Endothelial cell of umbilical vein (primary cell): ENCODE measurements around the gene TLR4. TPM values are rescaled to one million over a fixed set of nuclear protein-coding genes. Genes with fewer than 3 reads are reported as not detected.
A peak's percentile ranks its signal among the peaks of the same experiment; 100 is the strongest.

Experiments used
- BruUV-seq: library from RNA; stranded (reverse); fragments of 400-500 nt; replicated peaks from 2 replicates; lab custom pipeline; 2021; lab: Mats Ljungman, UMichigan
- CTCF ChIA-PET: fragments of 300-600, 350-600 bp; sonication (Branson Sonifier 250); formaldehyde crosslinking; loops from one replicate; lab custom pipeline; 2021; ENCODE audit warnings: antibody characterized with exemption, inconsistent platforms; lab: Charles Lee
- POLR2A ChIA-PET: fragments of 300-600, 350-600 bp; sonication (Branson Sonifier 250); formaldehyde crosslinking; loops from one replicate; lab custom pipeline; 2021; ENCODE audit warnings: antibody characterized with exemption, inconsistent platforms; lab: Charles Lee
- DNase-seq: peaks from one replicate; pipeline ENCODE4 v3.0.0-alpha.2; 2011; ENCODE audit warnings: low read depth, low spot score
- FAIRE-seq: peaks from 2 replicates; lab custom pipeline; 2011; peaks lifted over from hg19 to GRCh38; lab: Jason Lieb, UNC
- H2AFZ ChIP-seq: 2 replicates; pipeline ENCODE4 v1.6.0; 2012; ENCODE audit warnings: low read depth, low read length, control low read depth, inconsistent platforms
- H3K27ac ChIP-seq: 2 replicates; pipeline ENCODE4 v1.5.1; 2011; ENCODE audit warnings: low read depth, mild to moderate bottlenecking, control low read depth, low read length, moderate library complexity; ENCODE audit not compliant: insufficient read depth
- H3K27me3 ChIP-seq, 2 experiments: 2 replicates each; pipeline versions ENCODE4 v1.6.0 to v1.6.1; 2011; ENCODE audit warnings: low read length in 2 of 2, mixed read lengths in 1 of 2; ENCODE audit not compliant: control insufficient read depth in 2 of 2, insufficient read depth in 2 of 2
- H3K36me3 ChIP-seq, 2 experiments: 2 replicates in 1 of 2; 3 replicates in 1 of 2; pipeline ENCODE4 v1.5.1; 2011; ENCODE audit warnings: low read length in 2 of 2, mild to moderate bottlenecking in 1 of 2, moderate library complexity in 1 of 2; ENCODE audit not compliant: control insufficient read depth in 2 of 2, insufficient read depth in 2 of 2; ENCODE audit errors: extremely low read depth in 1 of 2
- H3K4me1 ChIP-seq: 3 replicates; pipeline ENCODE4 v1.5.1; 2011; ENCODE audit warnings: mild to moderate bottlenecking, low read length; ENCODE audit not compliant: control insufficient read depth, insufficient read depth; ENCODE audit errors: extremely low read depth
- H3K4me2 ChIP-seq: 2 replicates; pipeline ENCODE4 v1.6.1; 2011; ENCODE audit warnings: low read length, control low read depth, mixed read lengths; ENCODE audit not compliant: insufficient read depth
- H3K4me3 ChIP-seq, 3 experiments: fragments of 200-600 bp in 1 of 3; sonication (generic), shearing (Covaris generic) in 1 of 3; replicated peaks in 1 of 3; 2 replicates each; pipeline ENCODE4 v1.5.1; 2011 to 2016; ENCODE audit warnings: control low read depth in 3 of 3, low read length in 3 of 3, mild to moderate bottlenecking in 2 of 3, inconsistent platforms in 1 of 3, low read depth in 1 of 3, moderate library complexity in 1 of 3; ENCODE audit not compliant: insufficient read depth in 1 of 3
- H3K79me2 ChIP-seq: 2 replicates; pipeline ENCODE4 v1.6.0; 2012; ENCODE audit warnings: low read length, inconsistent platforms; ENCODE audit not compliant: control insufficient read depth, insufficient read depth
- H3K9ac ChIP-seq: replicated peaks from 2 replicates; pipeline ENCODE3; 2011; ENCODE audit warnings: low read length, control low read depth; ENCODE audit not compliant: insufficient read depth; ENCODE audit errors: extremely low read depth
- H3K9me1 ChIP-seq: replicated peaks from 3 replicates; pipeline ENCODE4 v1.6.0; 2011; ENCODE audit warnings: mild to moderate bottlenecking, low read length; ENCODE audit not compliant: control insufficient read depth, insufficient read depth; ENCODE audit errors: extremely low read depth
- H3K9me3 ChIP-seq: replicated peaks from 2 replicates; pipeline ENCODE4 v1.5.1; 2012; ENCODE audit warnings: low read length, inconsistent platforms; ENCODE audit not compliant: control insufficient read depth, insufficient read depth
- H4K20me1 ChIP-seq: replicated peaks from 2 replicates; pipeline ENCODE3; 2011; ENCODE audit warnings: mild to moderate bottlenecking, low read length; ENCODE audit not compliant: control insufficient read depth, insufficient read depth; ENCODE audit errors: extremely low read depth
- CTCF ChIP-seq, 2 donors: IDR thresholded peaks; 1 replicate in 1 of 2; 2 replicates in 1 of 2; pipeline ENCODE4 v1.5.1; 2011; ENCODE audit warnings: low read length in 2 of 2, mild to moderate bottlenecking in 2 of 2, moderate library complexity in 2 of 2, control low read depth in 1 of 2, inconsistent platforms in 1 of 2, low read depth in 1 of 2; ENCODE audit not compliant: insufficient read depth in 1 of 2; ENCODE audit errors: extremely low read depth in 1 of 2
- EZH2 ChIP-seq: IDR thresholded peaks from 2 replicates; pipeline ENCODE4 v1.6.1; 2012; ENCODE audit warnings: borderline replicate concordance, low read depth, mild to moderate bottlenecking, moderate library complexity, low read length, inconsistent platforms; ENCODE audit not compliant: severe bottlenecking
- FOS ChIP-seq: IDR thresholded peaks from 2 replicates; pipeline ENCODE4 v1.6.1; 2011; ENCODE audit warnings: mild to moderate bottlenecking, low read length, moderate library complexity, borderline replicate concordance; ENCODE audit not compliant: insufficient read depth
- GATA2 ChIP-seq: IDR thresholded peaks from 2 replicates; pipeline ENCODE4 v1.7.0; 2011; ENCODE audit warnings: low read depth, mild to moderate bottlenecking, moderate library complexity, mixed read lengths, low read length; ENCODE audit not compliant: insufficient read length, insufficient read depth
- MYC ChIP-seq: IDR thresholded peaks from one replicate; pipeline ENCODE4 v1.6.1; 2011; ENCODE audit warnings: mild to moderate bottlenecking, low read depth, low read length
- dilution Hi-C: fragments of 300-500 bp; cut with MboI; formaldehyde crosslinking; loops from one replicate; pipeline ENCODE4 v1.15.0; 2019; ENCODE audit warnings: low sequenced_read_pairs; ENCODE audit not compliant: extremely low pct_ligation_motif_present
- intact Hi-C: fragments of 100-400 bp; cut with micrococcal nuclease; formaldehyde crosslinking; loops from one replicate; pipeline ENCODE4 v1.10.0; 2022
- polyA plus RNA-seq, 4 experiments: library from polyadenylated mRNA; depleted of rRNA in 3 of 4; stranded (reverse) in 3 of 4; unstranded in 1 of 4; fragments of >200 nt; gene quantifications; 2 replicates each; pipeline versions ENCODE4 v1.2.1 to v1.2.3, GENCODE V29; 2011 to 2012; ENCODE audit warnings: missing spikeins in 1 of 4
- small RNA-seq: library from RNA; depleted of rRNA; stranded (forward); fragments of <200 nt; gene quantifications from one replicate; pipeline ENCODE3, GENCODE V24; 2012; ENCODE audit warnings: low replicate concordance, low read depth; ENCODE audit not compliant: insufficient read depth, insufficient read length
- total RNA-seq: library from RNA; stranded (reverse); gene quantifications from 2 replicates; pipeline ENCODE4 v1.2.3, GENCODE V29; 2021

The TLR4 gene
- total and polyA plus RNA-seq, 2 donors (not counting 3 experiments of a cell fraction or from before 2014, with no cell fraction given) = 18.2 to 38.6 TPM

- H3K9me1 ChIP-seq = no peaks in the 10 kb centered on the region
- peak; percentile 11 for DNase-seq
- no peaks in the 10 kb centered on the region for H3K4me1 ChIP-seq
- H3K27ac ChIP-seq = no peak overlapping the region
- no peak overlapping the region for H2AFZ ChIP-seq
- intact Hi-C loops (no loop called here), dilution Hi-C loops (no loop called here)
- no peaks in the 10 kb centered on the region for H3K36me3 ChIP-seq
- ChIA-PET CTCF (interaction anchor here (0.7 kb wide), 1 partner anchor 10 kb away, joined by 3 read pairs; no protein-coding TSS in a partner anchor), POLR2A (no interaction called here)
- H3K79me2 ChIP-seq = no peaks in the 10 kb centered on the region
- no peaks in the 10 kb centered on the region for H4K20me1 ChIP-seq
- peaks cover 0 to 4% of the 10 kb centered on the region in 2 experiments for H3K27me3 ChIP-seq
- H3K9ac ChIP-seq = no peak overlapping the region
- TF ChIP-seq GATA2 (no peak), CTCF (IDR thresholded peaks at IDR 0.05; ENCODE audit: extremely low read depth in 1 of 2, insufficient read depth in 1 of 2, low read depth in 1 of 2, low read length in 2 of 2) (no peak), EZH2 (no peak), MYC (no peak), FOS (peak; percentile 51)
- no peaks in the 10 kb centered on the region for H3K9me3 ChIP-seq
- BruUV-seq = no TSS peak
- no peak overlapping the region for H3K4me2 ChIP-seq
- no peak overlapping the region for H3K4me3 ChIP-seq
- peak; percentile 21 for FAIRE-seq
Measured at GRCh38 chr9:117772960-117773359, 68.8 kb downstream of the TLR4 start.

Small RNAs within 50 kb of the gene (small RNA-seq; reads per million reads assigned to genes)
- gene RNU6-1082P = not detected
